Fibroblast of skin of left quadriceps (primary cell): ENCODE measurements around the gene SLC16A7.

Experiments
- DNase-seq, 2 experiments: peaks; one replicate each; pipeline ENCODE4 v3.0.0-alpha.2; 2013; ENCODE audit warnings: low read depth in 2 of 2

SLC16A7 gene

DNA sequence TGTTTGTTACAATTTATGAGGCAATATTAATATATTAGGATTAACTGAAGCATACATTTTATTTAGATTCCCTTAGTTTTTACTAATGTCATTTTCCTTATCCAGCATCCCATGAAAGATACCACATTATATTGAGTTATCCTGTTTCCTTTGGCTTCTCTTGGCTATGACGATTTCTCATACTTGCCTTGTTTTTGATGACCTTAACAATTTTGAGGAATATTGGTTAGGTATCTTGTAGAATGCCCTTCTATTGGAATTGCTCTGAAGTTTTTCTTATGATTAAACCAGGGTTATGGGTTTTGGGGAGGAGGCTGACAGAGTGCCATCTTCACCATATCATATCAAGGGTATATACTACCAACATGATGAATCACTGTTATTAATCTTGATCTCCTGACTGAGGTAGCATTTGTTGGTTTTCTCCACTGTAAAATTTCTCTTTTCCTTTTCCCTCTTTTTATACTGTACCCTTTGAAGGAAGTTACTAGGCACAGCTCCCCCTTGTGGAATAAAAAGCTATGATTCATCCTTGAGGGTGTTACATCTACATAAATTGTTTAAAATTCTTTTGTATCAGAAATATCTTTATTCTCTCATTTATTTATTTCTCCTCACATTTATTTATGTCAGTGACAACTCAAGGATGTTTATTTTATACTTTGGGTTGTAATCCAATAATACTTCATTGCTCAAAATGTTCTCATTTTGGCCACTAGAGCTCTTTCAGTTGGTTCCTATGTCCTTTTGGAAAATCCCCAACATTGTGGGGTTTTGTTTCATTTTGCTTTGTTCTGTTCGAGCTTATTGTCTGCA lies 239.0 kb downstream of the SLC16A7 start:
- no peak for DNase-seq
